Lower lobe of right lung (tissue), 2 donors: ENCODE data around the gene MYRF. TPM values are rescaled to one million over a fixed set of nuclear protein-coding genes. Genes with fewer than 3 reads are reported as not detected.

Source experiments
- ATAC-seq, 2 donors: fragments of 200-7000 bp; cut with Tn5 transposase; one replicate each; pipeline ENCODE4 v1.9.1; 2020 to 2022; ENCODE audit warnings: mild to moderate bottlenecking in 2 of 2, moderate library complexity in 2 of 2
- DNase-seq: peaks from one replicate; pipeline ENCODE4 v3.0.0-alpha.2; 2020
- H3K27ac ChIP-seq: fragments of 200-600 bp; one replicate; pipeline ENCODE4 v1.8.0; 2022
- H3K27me3 ChIP-seq: fragments of 200-600 bp; one replicate; pipeline ENCODE4 v1.8.0; 2022; ENCODE audit warnings: low read depth
- H3K36me3 ChIP-seq: fragments of 200-600 bp; one replicate; pipeline ENCODE4 v1.8.0; 2022; ENCODE audit warnings: mild to moderate bottlenecking
- H3K4me1 ChIP-seq: fragments of 200-600 bp; one replicate; pipeline ENCODE4 v1.8.0; 2022
- H3K4me3 ChIP-seq: fragments of 200-600 bp; one replicate; pipeline ENCODE4 v1.8.0; 2022; ENCODE audit warnings: mild to moderate bottlenecking
- H3K9me3 ChIP-seq: fragments of 200-600 bp; one replicate; pipeline ENCODE4 v1.8.0; 2022
- intact Hi-C: fragments of 100-400 bp; cut with DNase I; formaldehyde crosslinking; loops from one replicate; pipeline ENCODE4 v1.11.0; 2022
- total RNA-seq: library from RNA; stranded (reverse); fragmentation: NEBNext Ultra II Directional; extraction: Animal tissue kit (Norgen Biotek cat#: 25700); gene quantifications from one replicate; pipeline ENCODE4 v1.2.1, GENCODE V29; 2021
- TF ChIP-seq, protein P1 (sequence below): fragments of 200-600 bp; IDR thresholded peaks from one replicate; pipeline ENCODE4 v1.8.0; 2022; ENCODE audit warnings: antibody characterized with exemption, mild to moderate bottlenecking
- donor health status: DM: no; HTN: yes; CAD: no; lungs with severe emphysema.

MYRF gene
- total RNA-seq, 1 donor from 2014 or later: 37.9 TPM

DNA sequence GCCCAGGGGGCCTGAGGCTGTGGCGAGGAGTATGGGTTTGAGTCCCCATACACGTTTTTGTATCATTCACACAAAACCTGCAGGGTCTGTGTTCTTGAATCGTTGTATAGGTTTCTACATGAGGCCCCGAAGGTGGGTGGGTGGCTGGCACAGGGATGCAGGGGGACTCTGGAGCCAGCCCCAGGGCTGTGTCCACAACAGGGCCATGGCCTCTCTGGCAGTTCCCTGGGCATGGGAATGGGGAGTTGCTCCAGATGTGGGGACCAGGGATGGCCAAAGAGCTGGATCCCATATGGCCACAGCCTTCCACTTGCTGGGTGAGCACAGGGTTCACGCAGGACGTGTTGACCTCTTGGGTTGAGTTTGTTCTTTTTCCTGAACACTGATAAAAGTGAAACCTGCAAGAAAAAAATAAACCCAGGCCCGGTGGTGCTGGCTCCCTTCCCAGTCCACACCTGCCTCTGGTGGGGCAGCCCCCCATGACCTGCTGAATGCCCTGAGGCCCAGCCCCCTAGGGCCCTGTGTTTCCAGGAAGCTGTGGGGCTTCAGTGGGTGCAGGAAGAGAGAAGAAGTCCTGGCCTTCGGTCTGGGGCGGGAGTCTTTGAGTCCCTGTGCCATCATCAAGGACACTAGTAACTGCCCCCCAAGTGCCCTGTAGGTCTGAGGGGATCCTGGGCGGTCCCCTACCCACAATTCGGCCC is 16.1 kb downstream of the MYRF start:
- no peaks in the 10 kb centered on the region for H3K27me3 ChIP-seq
- intact Hi-C loops: no loop called here
- H3K27ac ChIP-seq: peak overlapping the region; percentile 53
- H3K9me3 ChIP-seq: no peaks in the 10 kb centered on the region
- H3K4me3 ChIP-seq: no peak overlapping the region
- H3K4me1 ChIP-seq: no peaks in the 10 kb centered on the region
- ATAC-seq (no peak), DNase-seq (no peak)
- no peaks in the 10 kb centered on the region for H3K36me3 ChIP-seq
- TF ChIP-seq, protein P1, sequence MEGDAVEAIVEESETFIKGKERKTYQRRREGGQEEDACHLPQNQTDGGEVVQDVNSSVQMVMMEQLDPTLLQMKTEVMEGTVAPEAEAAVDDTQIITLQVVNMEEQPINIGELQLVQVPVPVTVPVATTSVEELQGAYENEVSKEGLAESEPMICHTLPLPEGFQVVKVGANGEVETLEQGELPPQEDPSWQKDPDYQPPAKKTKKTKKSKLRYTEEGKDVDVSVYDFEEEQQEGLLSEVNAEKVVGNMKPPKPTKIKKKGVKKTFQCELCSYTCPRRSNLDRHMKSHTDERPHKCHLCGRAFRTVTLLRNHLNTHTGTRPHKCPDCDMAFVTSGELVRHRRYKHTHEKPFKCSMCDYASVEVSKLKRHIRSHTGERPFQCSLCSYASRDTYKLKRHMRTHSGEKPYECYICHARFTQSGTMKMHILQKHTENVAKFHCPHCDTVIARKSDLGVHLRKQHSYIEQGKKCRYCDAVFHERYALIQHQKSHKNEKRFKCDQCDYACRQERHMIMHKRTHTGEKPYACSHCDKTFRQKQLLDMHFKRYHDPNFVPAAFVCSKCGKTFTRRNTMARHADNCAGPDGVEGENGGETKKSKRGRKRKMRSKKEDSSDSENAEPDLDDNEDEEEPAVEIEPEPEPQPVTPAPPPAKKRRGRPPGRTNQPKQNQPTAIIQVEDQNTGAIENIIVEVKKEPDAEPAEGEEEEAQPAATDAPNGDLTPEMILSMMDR: no peak

DNA sequence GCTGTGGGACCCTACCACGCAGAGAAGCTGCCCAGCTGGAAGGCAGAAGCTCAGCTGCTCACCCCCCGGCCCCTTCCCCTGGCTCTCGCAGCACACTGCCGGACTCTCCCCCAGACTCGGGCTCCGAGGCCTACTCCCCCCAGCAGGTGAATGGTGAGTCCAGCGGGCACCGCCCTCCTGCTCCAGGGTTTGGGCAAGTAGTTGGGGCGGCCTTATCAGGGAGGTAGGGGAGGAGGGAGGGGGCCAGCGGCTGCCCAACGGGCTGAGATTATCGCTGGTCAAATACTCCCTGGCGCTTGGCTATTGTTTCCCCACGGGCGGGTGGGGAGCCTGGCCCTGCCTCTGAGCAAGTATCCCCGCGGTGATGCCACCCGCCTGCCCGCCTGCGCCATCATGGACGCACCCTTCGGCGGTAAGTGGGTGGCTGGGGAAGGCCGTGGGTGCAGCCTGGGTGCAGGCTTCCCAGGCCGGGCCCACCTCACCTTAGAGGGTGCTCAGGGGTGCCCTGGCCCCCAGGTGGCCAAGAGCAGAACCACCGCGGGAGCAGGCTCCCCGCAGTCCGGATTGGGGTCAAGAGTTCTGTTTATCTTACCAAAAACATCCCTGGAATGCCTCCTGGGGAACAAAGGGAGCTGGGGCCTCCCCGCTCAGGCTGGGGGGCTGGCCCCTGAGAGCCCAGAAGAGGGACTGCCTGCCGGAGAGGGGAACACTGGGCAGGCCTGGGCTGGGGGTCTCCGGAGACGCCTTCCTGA is 16.9 kb downstream of the MYRF start:
- Histone ChIP-seq H3K27me3 (no peaks in the 10 kb centered on the region), H3K36me3 (no peaks in the 10 kb centered on the region), H3K9me3 (no peaks in the 10 kb centered on the region), H3K4me1 (no peaks in the 10 kb centered on the region), H3K4me3 (peak overlapping the region; percentile 3), H3K27ac (peak overlapping the region; percentile 53)
- peak; percentile 68 to 71 for ATAC-seq
- intact Hi-C loops: no loop called here
- TF ChIP-seq, protein P1: peak; percentile 25
- peak; percentile 67 for DNase-seq

DNA sequence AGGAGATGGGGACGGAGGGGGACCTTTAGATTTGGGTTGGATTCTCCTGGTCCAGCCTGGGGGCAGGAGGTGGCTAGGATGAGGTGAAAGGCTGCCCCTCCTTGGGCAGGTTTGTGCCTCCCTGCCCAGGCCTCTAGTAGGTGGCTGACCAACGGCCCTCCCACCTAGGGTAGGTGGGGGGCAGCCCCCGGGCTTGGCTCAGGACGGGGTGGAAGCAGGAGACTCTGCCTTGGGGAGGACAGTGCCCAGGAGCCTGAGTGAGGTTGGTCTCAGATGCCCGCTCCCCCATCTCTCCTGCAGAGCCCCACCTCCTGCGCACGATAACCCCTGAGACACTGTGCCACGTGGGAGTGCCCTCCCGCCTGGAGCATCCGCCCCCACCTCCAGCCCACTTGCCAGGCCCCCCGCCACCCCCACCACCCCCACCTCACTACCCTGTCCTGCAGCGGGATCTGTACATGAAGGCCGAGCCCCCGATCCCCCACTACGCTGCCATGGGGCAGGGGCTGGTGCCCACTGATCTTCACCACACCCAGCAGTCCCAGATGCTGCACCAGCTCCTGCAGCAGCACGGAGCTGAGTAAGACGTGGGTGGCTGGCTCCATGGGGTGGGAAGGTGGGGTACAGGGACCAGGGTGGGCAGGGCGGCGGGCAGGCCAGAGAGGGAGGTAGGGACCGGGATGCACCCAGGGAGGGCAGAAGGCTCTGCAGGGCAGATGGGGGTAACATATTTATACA is 17.7 kb downstream of the MYRF start:
- intact Hi-C loops: no loop called here
- no peak for DNase-seq
- TF ChIP-seq, protein P1: no peak
- Histone ChIP-seq H3K27me3 (no peaks in the 10 kb centered on the region), H3K4me1 (no peaks in the 10 kb centered on the region), H3K9me3 (no peaks in the 10 kb centered on the region), H3K27ac (peak overlapping the region; percentile 53), H3K4me3 (peak overlapping the region; percentile 3), H3K36me3 (no peaks in the 10 kb centered on the region)
- no peak for ATAC-seq

DNA sequence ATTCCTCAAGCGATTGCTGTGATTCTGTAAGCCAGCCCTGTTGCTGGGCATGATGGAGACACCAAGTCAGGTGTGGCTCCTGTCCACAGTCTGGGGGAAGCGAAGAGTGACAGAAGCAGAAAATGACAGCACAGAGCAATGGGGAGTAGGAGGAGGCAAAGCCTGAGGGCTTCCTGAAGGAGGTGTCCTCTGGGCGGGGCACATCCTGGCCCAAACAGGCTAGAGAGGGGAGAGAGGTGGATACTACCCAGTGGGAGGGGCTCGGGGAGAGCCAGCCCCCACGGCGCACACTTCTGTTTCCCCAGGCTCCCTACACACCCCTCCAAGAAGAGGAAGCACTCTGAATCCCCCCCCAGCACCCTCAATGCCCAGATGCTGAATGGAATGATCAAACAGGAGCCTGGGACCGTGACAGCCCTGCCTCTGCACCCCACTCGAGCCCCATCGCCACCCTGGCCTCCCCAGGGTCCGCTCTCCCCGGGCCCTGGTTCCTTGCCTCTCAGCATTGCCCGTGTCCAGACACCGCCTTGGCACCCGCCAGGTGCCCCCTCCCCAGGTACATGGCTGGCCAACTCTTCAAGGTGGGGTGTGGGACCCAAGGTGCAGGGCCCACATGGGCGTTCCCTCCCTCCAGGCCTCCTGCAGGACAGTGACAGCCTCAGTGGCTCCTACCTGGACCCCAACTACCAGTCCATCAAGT is 18.9 kb downstream of the MYRF start:
- Histone ChIP-seq H3K27ac (no peak overlapping the region), H3K4me1 (no peaks in the 10 kb centered on the region), H3K9me3 (no peaks in the 10 kb centered on the region), H3K27me3 (no peaks in the 10 kb centered on the region), H3K36me3 (no peaks in the 10 kb centered on the region), H3K4me3 (no peak overlapping the region)
- intact Hi-C loops: no loop called here
- TF ChIP-seq, protein P1: no peak
- DNase-seq (no peak), ATAC-seq (no peak)

DNA sequence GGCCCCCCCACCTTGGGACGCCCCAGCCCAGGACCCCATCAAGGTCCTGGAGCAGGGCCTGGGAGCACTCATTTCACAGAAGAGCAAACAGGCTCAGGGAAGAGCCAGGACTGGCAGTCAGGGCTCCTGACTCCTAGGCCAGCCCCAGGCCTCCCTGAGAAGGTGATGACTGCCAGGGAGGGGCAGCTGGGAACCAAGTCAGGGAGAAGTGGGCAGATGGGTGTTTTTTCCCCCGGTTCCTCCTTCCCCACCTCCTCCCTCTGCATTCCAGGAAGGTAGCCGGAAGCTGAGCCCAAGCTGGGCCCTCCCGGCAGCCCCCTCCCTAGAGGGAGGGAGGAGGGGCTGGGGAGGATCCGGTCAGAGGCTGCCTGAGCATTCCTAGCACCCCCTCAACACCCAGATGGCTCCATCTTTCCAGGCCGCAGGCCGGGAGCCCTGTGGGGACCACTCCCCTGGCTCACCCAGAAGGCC is 19.6 kb downstream of the MYRF start:
- no peaks in the 10 kb centered on the region for H3K9me3 ChIP-seq
- intact Hi-C loops: no loop called here
- no peaks in the 10 kb centered on the region for H3K27me3 ChIP-seq
- ATAC-seq: no peak
- TF ChIP-seq, protein P1: no peak
- peak overlapping the region; percentile 24 for H3K27ac ChIP-seq
- H3K4me3 ChIP-seq: no peak overlapping the region
- no peaks in the 10 kb centered on the region for H3K36me3 ChIP-seq
- DNase-seq: no peak
- no peaks in the 10 kb centered on the region for H3K4me1 ChIP-seq
